Choroid plexus epithelial cell (primary cell): ENCODE data around the gene DNAAF1.

Source experiments
- DNase-seq: peaks from one replicate; pipeline ENCODE4 v3.0.0-alpha.2; 2010; ENCODE audit warnings: low read depth
- H3K4me3 ChIP-seq: 2 replicates; pipeline ENCODE4 v1.5.1; 2011; ENCODE audit warnings: low read depth, mild to moderate bottlenecking, control low read depth, low read length, moderate library complexity
- CTCF ChIP-seq: conservative IDR thresholded peaks from 2 replicates; pipeline ENCODE4 v1.5.1; 2011; ENCODE audit warnings: low read depth, mild to moderate bottlenecking, control low read depth, inconsistent platforms, low read length, moderate library complexity

DNAAF1 gene

DNA sequence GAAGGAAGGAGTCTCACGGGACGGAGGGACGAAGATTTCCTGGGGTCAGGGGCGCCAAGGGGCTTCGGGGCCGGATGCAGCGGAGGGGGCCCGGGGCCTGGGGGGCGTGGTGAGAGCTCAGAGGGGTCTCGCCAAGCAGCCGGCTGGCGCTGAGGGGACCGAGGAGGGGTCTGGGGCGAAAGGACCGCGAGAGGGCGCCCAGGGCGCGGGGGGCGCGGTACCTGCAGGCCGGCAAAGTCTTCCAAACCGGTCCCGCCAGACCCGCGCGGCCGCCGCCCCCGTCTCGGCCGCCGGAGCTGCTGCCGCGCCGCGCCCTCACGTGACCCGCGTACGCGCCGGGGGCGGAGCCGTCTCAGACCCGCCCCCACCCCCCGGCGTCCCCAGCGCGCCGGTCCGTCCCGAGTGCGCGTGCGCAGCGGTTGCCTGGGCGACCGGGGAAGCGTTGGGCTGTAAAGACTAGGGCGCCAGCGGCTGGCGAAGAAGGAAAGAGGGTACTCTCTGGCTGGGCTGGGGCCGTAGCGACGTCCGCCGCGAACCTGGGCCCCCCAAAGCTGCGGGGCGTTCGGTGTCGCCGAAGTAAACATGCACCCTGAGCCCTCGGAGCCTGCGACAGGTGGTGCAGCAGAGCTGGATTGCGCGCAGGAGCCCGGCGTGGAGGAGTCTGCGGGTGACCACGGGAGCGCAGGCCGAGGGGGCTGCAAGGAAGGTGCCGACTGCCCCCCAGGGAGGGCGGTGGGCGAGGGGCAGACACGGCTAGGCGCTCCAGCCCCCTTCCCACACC is at the start of gene DNAAF1, which contains the start of gene HSDL1:
DNAAF1 (plus strand) TSS at position 450 of the 781 bp plus-strand sequence; CDS start at position 583, 133 bp downstream.
HSDL1 (minus strand) TSS at position 319 of the 781 bp plus-strand sequence. CDS start 13,856 bp downstream, outside the sequence.
- H3K4me3 ChIP-seq, result peak within 1 kb of the TSS; percentile 89
- TF ChIP-seq CTCF, result no peak
- peak; percentile 84 for DNase-seq

DNA sequence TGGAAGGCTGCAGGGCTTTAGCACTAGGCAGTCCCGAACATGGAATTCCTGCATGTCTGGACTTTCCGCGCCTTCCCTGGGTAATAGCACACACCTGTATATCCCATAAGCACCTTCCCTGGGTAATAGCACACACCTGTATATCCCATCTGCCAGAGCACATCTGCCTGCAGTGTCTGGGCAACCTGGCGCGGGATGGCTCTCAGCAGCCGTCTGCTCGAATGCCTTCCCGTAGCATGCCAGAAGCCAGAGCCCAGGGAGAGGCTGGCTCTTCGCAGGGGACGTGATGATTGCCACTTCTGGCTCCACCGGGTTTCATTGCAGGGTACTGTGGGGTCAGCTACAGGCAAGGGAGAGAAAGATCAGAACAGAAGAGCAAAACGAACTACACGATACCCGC is 49.6 kb upstream of the DNAAF1 start:
- no peak for TF ChIP-seq CTCF
- no peak overlapping the region for H3K4me3 ChIP-seq
- no peak for DNase-seq

DNA sequence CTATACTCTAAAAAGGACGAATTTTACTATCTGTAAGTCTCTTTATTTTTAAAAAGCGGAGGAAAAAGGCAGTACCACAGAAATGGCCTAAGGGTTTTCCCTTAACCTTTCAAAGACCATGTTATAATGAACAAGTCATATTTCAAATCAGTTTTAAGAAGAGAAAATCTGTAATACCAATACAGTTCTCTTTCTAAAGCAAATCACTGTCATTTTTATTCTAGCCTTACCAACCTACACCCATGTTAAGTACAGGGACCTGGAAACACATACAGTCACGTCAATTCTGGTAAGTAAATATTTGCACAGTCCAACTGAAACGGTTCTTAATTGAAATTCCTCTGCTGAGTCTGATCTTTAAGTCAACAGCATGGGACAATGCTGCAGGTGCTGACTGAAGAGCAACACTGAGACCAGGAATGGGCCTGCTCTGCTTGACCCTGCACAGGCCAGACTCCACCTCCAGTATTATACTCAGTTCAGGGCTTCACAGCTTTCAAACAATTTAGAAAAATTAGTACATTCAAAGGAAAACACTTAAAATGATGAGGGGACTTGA is 48.6 kb upstream of the DNAAF1 start:
- no peak for TF ChIP-seq CTCF
- H3K4me3 ChIP-seq, result no peak overlapping the region
- DNase-seq, result no peak

DNA sequence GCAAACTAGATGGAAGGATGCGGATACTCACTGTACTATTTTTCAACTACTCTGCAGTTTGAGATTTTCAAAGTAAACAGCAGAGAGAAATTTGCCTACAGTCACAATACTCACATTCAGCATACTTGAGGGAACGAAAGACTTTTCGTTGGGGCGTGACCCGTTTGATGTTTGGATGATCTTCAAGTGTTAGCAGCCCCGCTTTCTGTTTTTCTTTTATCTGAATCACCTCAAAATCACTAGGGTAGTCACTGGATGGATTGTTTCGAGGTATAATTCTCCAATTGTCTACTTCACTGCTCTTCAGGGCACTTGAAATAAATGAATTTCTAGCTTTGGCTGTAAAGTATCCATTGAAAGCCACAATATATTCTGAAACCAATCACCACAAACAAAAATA is 46.2 kb upstream of the DNAAF1 start:
- no peak for TF ChIP-seq CTCF
- no peak overlapping the region for H3K4me3 ChIP-seq
- no peak for DNase-seq

DNA sequence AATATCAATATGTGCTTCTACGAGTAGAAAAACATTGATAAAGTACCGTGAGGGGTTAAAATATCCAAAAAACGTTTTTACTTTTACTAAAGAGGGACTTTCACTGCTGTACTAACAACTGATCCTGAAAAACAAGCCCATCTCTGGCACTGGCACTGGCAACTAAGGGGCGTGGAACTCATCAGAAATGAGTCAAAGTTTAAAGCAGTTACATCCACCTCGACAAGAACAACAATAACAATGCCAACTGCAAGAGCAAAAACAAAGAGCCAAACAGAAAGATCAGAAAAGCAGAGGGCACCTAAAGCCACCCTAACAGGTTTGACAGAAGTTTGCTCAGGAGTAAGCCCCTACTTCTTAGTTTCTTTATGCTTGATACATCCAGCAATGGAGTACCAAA is 41.4 kb upstream of the DNAAF1 start:
- TF ChIP-seq CTCF, result no peak
- no peak overlapping the region for H3K4me3 ChIP-seq
- DNase-seq, result no peak

GRCh38 chr16:84104231-84104630 is 40.9 kb upstream of the DNAAF1 start:
- TF ChIP-seq CTCF, result no peak
- DNase-seq, result no peak
- no peak overlapping the region for H3K4me3 ChIP-seq
